HG03558 (cell line): Measurements from ENCODE around the gene SMIM43.
A peak's percentile ranks its signal among the peaks of the same experiment; 100 is the strongest.
"Not testable (repeated sequence)": the region's sequence is repeated elsewhere in the genome, so short reads cannot be mapped to it uniquely, and the experiment has no call there.

ENCODE experiments used
- ATAC-seq: cut with Tn5 transposase; IDR thresholded peaks from one replicate; pipeline ENCODE4 v1.9.1; 2021; ENCODE audit warnings: moderate number of reproducible peaks; ENCODE audit not compliant: unreplicated experiment; ENCODE audit errors: extremely low read depth

SMIM43 gene

GRCh38 chr4:121738780-121739535, 26.0 kb downstream of the SMIM43 start:
- ATAC-seq: no peak

- ATAC-seq: no peak
Observed at GRCh38 chr4:121737846-121738554, 27.0 kb downstream of the SMIM43 start.

- ATAC-seq: no peak
Observed at GRCh38 chr4:121736735-121737351, 28.1 kb downstream of the SMIM43 start.

GRCh38 chr4:121734571-121734970, 30.4 kb downstream of the SMIM43 start:
- no peak for ATAC-seq

- no peak for ATAC-seq
Observed at GRCh38 chr4:121733942-121734341, 31.0 kb downstream of the SMIM43 start.

- ATAC-seq: not testable (repeated sequence)
Observed at GRCh38 chr4:121729753-121730152, 35.2 kb downstream of the SMIM43 start.

GRCh38 chr4:121728798-121729226, 36.2 kb downstream of the SMIM43 start:
- no peak for ATAC-seq

GRCh38 chr4:121728066-121728465, 36.9 kb downstream of the SMIM43 start:
- ATAC-seq: no peak

GRCh38 chr4:121726642-121727268, 38.2 kb downstream of the SMIM43 start:
- ATAC-seq: peak; percentile 93

- no peak for ATAC-seq
Observed at GRCh38 chr4:121724671-121725070, 40.3 kb downstream of the SMIM43 start.

- ATAC-seq: no peak
Observed at GRCh38 chr4:121721700-121722099, 43.3 kb downstream of the SMIM43 start.

- ATAC-seq: no peak
Observed at GRCh38 chr4:121720109-121720508, 44.9 kb downstream of the SMIM43 start.

GRCh38 chr4:121717680-121718237, 47.2 kb downstream of the SMIM43 start:
- ATAC-seq: no peak

GRCh38 chr4:121714548-121714947, 50.4 kb downstream of the SMIM43 start:
- no peak for ATAC-seq

- no peak for ATAC-seq
Observed at GRCh38 chr4:121712783-121713182, 52.2 kb downstream of the SMIM43 start.

- no peak for ATAC-seq
Observed at GRCh38 chr4:121712001-121712651, 52.8 kb downstream of the SMIM43 start.

GRCh38 chr4:121711263-121712000, 53.5 kb downstream of the SMIM43 start:
- ATAC-seq: peak; percentile 76

- no peak for ATAC-seq
Observed at GRCh38 chr4:121709766-121710405, 55.1 kb downstream of the SMIM43 start.
